Fibroblast of lung (primary cell): ENCODE data around the gene PTX4. TPM values are rescaled to one million over a fixed set of nuclear protein-coding genes. Genes with fewer than 3 reads are reported as not detected.

Source experiments
- DNase-seq, 2 donors: peaks; one replicate each; pipeline versions ENCODE4 v3.0.0 to v3.0.0-alpha.2; 2010; ENCODE audit warnings: low read depth in 2 of 2
- H2AFZ ChIP-seq: 2 replicates; pipeline ENCODE4 v1.5.1; 2012; ENCODE audit warnings: low read length, control low read depth, inconsistent platforms
- H3K27ac ChIP-seq: 2 replicates; pipeline ENCODE4 v1.5.1; 2011; ENCODE audit warnings: low read length, control low read depth; ENCODE audit not compliant: insufficient read depth
- H3K27me3 ChIP-seq: 2 replicates; pipeline ENCODE4 v1.5.1; 2011; ENCODE audit warnings: mild to moderate bottlenecking, low read length; ENCODE audit not compliant: control insufficient read depth, insufficient read depth
- H3K36me3 ChIP-seq: 2 replicates; pipeline ENCODE4 v1.5.1; 2011; ENCODE audit warnings: low read length; ENCODE audit not compliant: control insufficient read depth, insufficient read depth
- H3K4me1 ChIP-seq: 2 replicates; pipeline ENCODE4 v1.5.1; 2011; ENCODE audit warnings: low read length; ENCODE audit not compliant: control insufficient read depth, insufficient read depth; ENCODE audit errors: extremely low read depth
- H3K4me2 ChIP-seq: 2 replicates; pipeline ENCODE4 v1.5.1; 2011; ENCODE audit warnings: low read length, control low read depth; ENCODE audit not compliant: insufficient read depth; ENCODE audit errors: extremely low read depth
- H3K4me3 ChIP-seq, 4 experiments: fragments of 200-600 bp in 1 of 4; sonication (generic) in 1 of 4; replicated peaks in 1 of 4; 2 replicates each; pipeline ENCODE4 v1.5.1; 2011 to 2016; ENCODE audit warnings: low read length in 4 of 4, low read depth in 3 of 4, mild to moderate bottlenecking in 3 of 4, control low read depth in 2 of 4, inconsistent platforms in 1 of 4, mixed read lengths in 1 of 4; ENCODE audit not compliant: insufficient read depth in 1 of 4; ENCODE audit errors: control extremely low read depth in 1 of 4
- H3K79me2 ChIP-seq: 2 replicates; pipeline ENCODE4 v1.5.1; 2012; ENCODE audit warnings: mild to moderate bottlenecking, low read length, inconsistent platforms; ENCODE audit not compliant: control insufficient read depth, insufficient read depth
- H3K9ac ChIP-seq: 2 replicates; pipeline ENCODE4 v1.5.1; 2011; ENCODE audit warnings: mild to moderate bottlenecking, low read length, control low read depth; ENCODE audit not compliant: insufficient read depth
- H3K9me3 ChIP-seq: 2 replicates; pipeline ENCODE4 v1.5.1; 2012; ENCODE audit warnings: low read depth, low read length; ENCODE audit not compliant: control insufficient read depth, insufficient read depth
- H4K20me1 ChIP-seq: 2 replicates; pipeline ENCODE4 v1.5.1; 2011; ENCODE audit warnings: low read length; ENCODE audit not compliant: control insufficient read depth, insufficient read depth; ENCODE audit errors: extremely low read depth
- EZH2 ChIP-seq: IDR thresholded peaks from 2 replicates; pipeline ENCODE4 v1.5.1; 2012; ENCODE audit warnings: low read length, control low read depth, mild to moderate bottlenecking; ENCODE audit errors: missing control alignments
- polyA plus RNA-seq, 2 donors: library from polyadenylated mRNA; depleted of rRNA in 1 of 2; stranded (reverse) in 1 of 2; unstranded in 1 of 2; fragments of >200 nt; gene quantifications; 2 replicates each; pipeline ENCODE4 v1.2.1, GENCODE V29; 2011 to 2012; ENCODE audit warnings: missing spikeins in 1 of 2
- total RNA-seq: library from RNA; depleted of rRNA; stranded (reverse); fragments of >200 nt; gene quantifications from 2 replicates; pipeline ENCODE4 v1.2.1, GENCODE V29; 2014
- TF ChIP-seq, protein P1 (sequence below), 2 donors: IDR thresholded peaks in 1 of 2; conservative IDR thresholded peaks in 1 of 2; 1 replicate in 1 of 2; 2 replicates in 1 of 2; pipeline ENCODE4 v1.5.1; 2011 to 2012; ENCODE audit warnings: low read length in 2 of 2, control low read depth in 1 of 2, inconsistent platforms in 1 of 2, low read depth in 1 of 2, mild to moderate bottlenecking in 1 of 2

The PTX4 gene
- total and polyA plus RNA-seq, 2 donors (not counting 1 experiment from before 2014, with no cell fraction given): not detected

DNA sequence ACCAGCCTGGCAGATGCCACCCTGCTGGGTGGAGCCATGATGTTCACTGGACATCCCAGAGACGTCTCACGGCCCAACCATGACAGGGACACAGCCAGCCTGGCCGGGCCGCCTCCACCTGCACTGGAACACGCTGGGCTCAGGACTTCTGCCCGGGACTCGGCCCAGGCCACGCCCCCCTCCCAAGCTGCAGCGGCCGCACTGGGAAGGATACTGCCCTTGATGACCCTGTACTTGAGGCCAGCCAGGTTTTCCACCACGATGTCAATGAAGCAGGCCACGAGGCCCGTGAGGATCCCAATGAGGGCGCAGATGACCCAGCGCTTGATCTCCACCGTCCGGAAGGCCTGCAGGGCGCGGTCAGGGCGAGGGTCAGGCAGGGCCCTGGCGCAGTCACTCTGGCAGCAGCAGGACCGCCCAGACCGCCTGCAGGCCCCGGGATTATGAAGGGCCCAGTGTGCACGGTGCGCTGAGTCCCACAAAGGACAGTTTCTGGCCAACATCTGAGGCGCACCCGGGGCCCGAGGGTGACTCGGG lies 28.1 kb downstream of the PTX4 start:
- H4K20me1 ChIP-seq: no peaks in the 10 kb centered on the region
- H3K4me2 ChIP-seq: no peak overlapping the region
- H3K4me3 ChIP-seq: no peak overlapping the region
- TF ChIP-seq, protein P1, sequence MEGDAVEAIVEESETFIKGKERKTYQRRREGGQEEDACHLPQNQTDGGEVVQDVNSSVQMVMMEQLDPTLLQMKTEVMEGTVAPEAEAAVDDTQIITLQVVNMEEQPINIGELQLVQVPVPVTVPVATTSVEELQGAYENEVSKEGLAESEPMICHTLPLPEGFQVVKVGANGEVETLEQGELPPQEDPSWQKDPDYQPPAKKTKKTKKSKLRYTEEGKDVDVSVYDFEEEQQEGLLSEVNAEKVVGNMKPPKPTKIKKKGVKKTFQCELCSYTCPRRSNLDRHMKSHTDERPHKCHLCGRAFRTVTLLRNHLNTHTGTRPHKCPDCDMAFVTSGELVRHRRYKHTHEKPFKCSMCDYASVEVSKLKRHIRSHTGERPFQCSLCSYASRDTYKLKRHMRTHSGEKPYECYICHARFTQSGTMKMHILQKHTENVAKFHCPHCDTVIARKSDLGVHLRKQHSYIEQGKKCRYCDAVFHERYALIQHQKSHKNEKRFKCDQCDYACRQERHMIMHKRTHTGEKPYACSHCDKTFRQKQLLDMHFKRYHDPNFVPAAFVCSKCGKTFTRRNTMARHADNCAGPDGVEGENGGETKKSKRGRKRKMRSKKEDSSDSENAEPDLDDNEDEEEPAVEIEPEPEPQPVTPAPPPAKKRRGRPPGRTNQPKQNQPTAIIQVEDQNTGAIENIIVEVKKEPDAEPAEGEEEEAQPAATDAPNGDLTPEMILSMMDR (conservative IDR thresholded peaks at IDR 0.05 in 1 of 2, IDR thresholded peaks at IDR 0.05 in 1 of 2; ENCODE audit: low read depth in 1 of 2, low read length in 2 of 2): no peak
- TF ChIP-seq EZH2: no peak
- no peak overlapping the region for H3K9ac ChIP-seq
- no peak overlapping the region for H2AFZ ChIP-seq
- no peaks in the 10 kb centered on the region for H3K27me3 ChIP-seq
- no peaks in the 10 kb centered on the region for H3K9me3 ChIP-seq
- H3K4me1 ChIP-seq: no peaks in the 10 kb centered on the region
- no peaks in the 10 kb centered on the region for H3K79me2 ChIP-seq
- H3K27ac ChIP-seq: no peak overlapping the region
- no peak for DNase-seq
- H3K36me3 ChIP-seq: peaks cover 10% of the 10 kb centered on the region

DNA sequence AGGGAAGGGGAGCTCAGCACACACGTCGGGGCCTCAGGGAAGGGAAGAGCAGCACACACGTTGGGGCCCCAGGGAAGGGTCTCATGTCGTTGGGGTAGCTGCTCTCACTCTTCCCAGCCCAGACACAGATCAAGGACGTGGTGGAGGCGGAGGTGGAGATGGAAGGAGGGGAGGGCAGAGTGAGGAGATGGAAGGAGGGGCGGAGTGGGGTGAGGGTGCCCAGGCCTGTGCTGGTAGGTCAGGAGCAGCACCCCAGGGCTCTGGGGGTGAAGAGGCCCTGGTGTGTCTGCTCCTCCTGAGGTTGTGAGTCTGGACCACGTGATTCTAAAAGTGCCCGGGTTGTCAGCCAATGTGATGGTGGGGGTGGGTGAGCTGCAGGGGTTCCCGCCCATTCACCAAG lies 28.8 kb downstream of the PTX4 start:
- H3K36me3 ChIP-seq: peaks cover 15% of the 10 kb centered on the region

DNA sequence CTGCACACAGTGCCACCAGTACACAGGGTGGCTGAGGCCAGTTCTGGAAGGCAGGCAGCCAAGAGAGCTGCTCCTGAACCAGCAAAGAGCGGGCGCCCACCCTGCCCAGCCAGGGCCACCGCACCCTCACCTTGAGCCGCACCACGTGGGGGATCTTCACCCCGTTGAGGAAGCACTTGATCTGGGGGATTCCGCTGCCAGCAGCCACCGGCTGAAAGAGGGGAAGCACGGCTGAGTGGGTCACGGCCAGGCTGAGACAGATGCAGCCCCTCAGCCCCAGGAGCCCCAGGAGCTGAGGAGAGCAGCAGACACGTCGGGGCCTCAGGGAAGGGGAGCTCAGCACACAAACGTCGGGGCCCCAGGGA lies 29.8 kb downstream of the PTX4 start:
- TF ChIP-seq, protein P1 (conservative IDR thresholded peaks at IDR 0.05 in 1 of 2, IDR thresholded peaks at IDR 0.05 in 1 of 2; ENCODE audit: low read depth in 1 of 2, low read length in 2 of 2): no peak
- no peak for TF ChIP-seq EZH2
- H4K20me1 ChIP-seq: no peaks in the 10 kb centered on the region
- H2AFZ ChIP-seq: no peak overlapping the region

More for the DNA sequence above, 28.8 kb downstream of the PTX4 start:
- Histone ChIP-seq H3K4me1 (no peaks in the 10 kb centered on the region), H2AFZ (no peak overlapping the region), H3K4me2 (no peak overlapping the region), H3K27ac (no peak overlapping the region), H3K27me3 (no peaks in the 10 kb centered on the region), H3K9ac (no peak overlapping the region), H3K9me3 (no peaks in the 10 kb centered on the region), H4K20me1 (no peaks in the 10 kb centered on the region), H3K4me3 (no peak overlapping the region), H3K79me2 (no peaks in the 10 kb centered on the region)
- TF ChIP-seq EZH2: no peak
- TF ChIP-seq, protein P1 (conservative IDR thresholded peaks at IDR 0.05 in 1 of 2, IDR thresholded peaks at IDR 0.05 in 1 of 2; ENCODE audit: low read depth in 1 of 2, low read length in 2 of 2): no peak
- DNase-seq: no peak

More for the DNA sequence above, 29.8 kb downstream of the PTX4 start:
- DNase-seq: no peak
- no peaks in the 10 kb centered on the region for H3K9me3 ChIP-seq
- no peaks in the 10 kb centered on the region for H3K79me2 ChIP-seq
- H3K4me3 ChIP-seq: no peak overlapping the region
- no peak overlapping the region for H3K27ac ChIP-seq
- H3K27me3 ChIP-seq: no peaks in the 10 kb centered on the region
- H3K4me2 ChIP-seq: no peak overlapping the region
- H3K36me3 ChIP-seq: peaks cover 15% of the 10 kb centered on the region
- no peaks in the 10 kb centered on the region for H3K4me1 ChIP-seq
- H3K9ac ChIP-seq: no peak overlapping the region
